KOPT-K1 (cell line): ENCODE results near the gene POLE3.
"Not testable (repeated sequence)": the region's sequence is repeated elsewhere in the genome, so short reads cannot be mapped to it uniquely, and the experiment has no call there.

Experiments
- H3K27ac ChIP-seq: fragments of 200-600 bp; sonication (generic); 2 replicates; pipeline ENCODE4 v1.5.1; 2016; ENCODE audit warnings: antibody characterized with exemption, mild to moderate bottlenecking, low read depth, low read length; ENCODE audit not compliant: poor library complexity, severe bottlenecking
- H3K36me3 ChIP-seq: fragments of 200-600 bp; sonication (generic); 2 replicates; pipeline ENCODE4 v1.5.1; 2017; ENCODE audit warnings: antibody characterized with exemption, mild to moderate bottlenecking, low read length, moderate library complexity; ENCODE audit not compliant: insufficient read depth
- H3K9me3 ChIP-seq: fragments of 200-600 bp; sonication (generic); 2 replicates; pipeline ENCODE4 v1.5.1; 2017; ENCODE audit warnings: antibody characterized with exemption, low read length, mild to moderate bottlenecking; ENCODE audit not compliant: insufficient read depth, poor library complexity, severe bottlenecking

The POLE3 gene

DNA sequence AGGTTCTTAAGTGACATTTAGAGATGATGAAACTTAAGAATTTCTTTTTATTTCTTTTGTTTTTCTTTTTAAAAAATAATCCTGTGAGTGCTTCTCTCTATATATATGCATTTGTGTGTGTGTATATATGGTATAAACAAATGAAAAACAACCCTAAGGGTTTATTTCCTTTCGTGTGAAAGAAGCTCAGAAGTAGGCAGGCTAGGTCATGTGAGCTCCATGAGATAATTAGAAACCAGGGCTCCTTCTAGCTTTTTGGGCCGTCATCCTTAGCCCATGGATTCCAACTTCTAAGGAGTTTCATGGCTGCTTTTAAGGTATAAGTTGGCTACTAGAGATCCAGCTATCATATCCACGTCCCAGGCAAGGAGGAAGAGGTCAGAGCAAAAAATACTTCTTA lies 11.3 kb upstream of the POLE3 start:
- H3K9me3 ChIP-seq, result no peaks in the 10 kb centered on the region
- no peak overlapping the region for H3K27ac ChIP-seq
- no peaks in the 10 kb centered on the region for H3K36me3 ChIP-seq

GRCh38 chr9:113417370-113417769 lies 6.9 kb upstream of the POLE3 start:
- Histone ChIP-seq H3K9me3 (no peaks in the 10 kb centered on the region), H3K36me3 (no peaks in the 10 kb centered on the region), H3K27ac (no peak overlapping the region)

DNA sequence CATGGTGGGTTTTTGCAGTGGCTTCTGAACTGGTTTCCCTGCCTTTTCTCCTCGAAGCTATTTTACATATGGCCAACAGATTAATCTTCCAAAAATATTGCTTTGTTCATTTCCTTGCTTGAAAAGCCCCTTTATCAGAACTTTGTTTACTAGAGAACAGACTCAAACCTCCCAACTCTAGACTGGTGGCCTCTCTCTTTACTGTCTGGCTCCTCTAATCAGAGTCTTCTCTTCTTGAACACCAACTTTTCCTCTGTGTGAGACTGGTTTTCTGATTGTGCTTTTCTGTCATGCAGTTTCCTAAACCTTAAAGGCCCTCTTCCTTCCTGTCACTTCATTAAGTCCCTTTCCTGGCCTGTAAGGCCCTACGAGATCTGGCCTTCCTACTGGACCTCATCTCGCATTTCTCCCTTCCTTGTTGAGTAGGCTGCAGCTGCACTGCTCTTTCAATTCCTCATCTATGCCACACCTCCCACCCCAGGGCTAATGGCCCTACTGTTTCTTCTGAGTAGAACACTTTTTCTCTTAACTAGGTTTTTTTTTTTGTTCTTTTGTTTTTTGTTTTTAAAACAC lies 5.8 kb upstream of the POLE3 start:
- no peaks in the 10 kb centered on the region for H3K36me3 ChIP-seq
- H3K27ac ChIP-seq, result no peak overlapping the region
- H3K9me3 ChIP-seq, result no peaks in the 10 kb centered on the region

GRCh38 chr9:113409883-113410206 lies 630 bp downstream of the POLE3 start:
- Histone ChIP-seq H3K27ac (peak overlapping the region; percentile 94), H3K36me3 (peaks cover 27% of the 10 kb centered on the region), H3K9me3 (no peaks in the 10 kb centered on the region)

GRCh38 chr9:113409481-113409880 lies 994 bp downstream of the POLE3 start:
- peak overlapping the region; percentile 94 for H3K27ac ChIP-seq
- no peaks in the 10 kb centered on the region for H3K9me3 ChIP-seq
- H3K36me3 ChIP-seq, result peaks cover 27% of the 10 kb centered on the region

GRCh38 chr9:113406873-113407511 lies 3.5 kb downstream of the POLE3 start:
- not testable (repeated sequence) for H3K27ac ChIP-seq, H3K9me3 ChIP-seq
- peaks cover 27% of the 10 kb centered on the region for H3K36me3 ChIP-seq

- not testable (repeated sequence) for H3K27ac ChIP-seq
- peaks cover 27% of the 10 kb centered on the region for H3K36me3 ChIP-seq
Observed at GRCh38 chr9:113406353-113406752, 4.1 kb downstream of the POLE3 start.

DNA sequence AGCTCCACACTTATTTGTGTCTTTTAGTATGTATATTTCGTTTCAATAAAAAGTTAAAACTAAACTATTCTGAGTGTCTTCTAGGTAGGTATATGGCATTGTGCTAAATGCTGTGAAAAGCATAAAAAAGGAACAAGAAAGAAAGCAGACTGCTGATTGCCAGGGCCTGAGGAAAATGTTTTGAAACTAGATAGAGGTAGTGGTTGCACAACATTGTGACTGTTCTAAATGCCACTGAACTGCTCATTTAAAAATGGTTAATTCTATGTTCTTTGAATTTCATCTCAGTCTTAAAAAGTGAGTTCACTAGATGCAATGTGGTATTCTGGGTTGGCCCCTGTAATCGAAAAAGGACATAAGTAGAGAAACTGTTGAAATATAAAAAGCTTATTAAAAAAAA lies 6.8 kb downstream of the POLE3 start:
- peaks cover 19% of the 10 kb centered on the region for H3K36me3 ChIP-seq
- H3K27ac ChIP-seq, result no peak overlapping the region
- H3K9me3 ChIP-seq, result no peaks in the 10 kb centered on the region

More at GRCh38 chr9:113406353-113406752, 4.1 kb downstream of the POLE3 start:
- not testable (repeated sequence) for H3K9me3 ChIP-seq

DNA sequence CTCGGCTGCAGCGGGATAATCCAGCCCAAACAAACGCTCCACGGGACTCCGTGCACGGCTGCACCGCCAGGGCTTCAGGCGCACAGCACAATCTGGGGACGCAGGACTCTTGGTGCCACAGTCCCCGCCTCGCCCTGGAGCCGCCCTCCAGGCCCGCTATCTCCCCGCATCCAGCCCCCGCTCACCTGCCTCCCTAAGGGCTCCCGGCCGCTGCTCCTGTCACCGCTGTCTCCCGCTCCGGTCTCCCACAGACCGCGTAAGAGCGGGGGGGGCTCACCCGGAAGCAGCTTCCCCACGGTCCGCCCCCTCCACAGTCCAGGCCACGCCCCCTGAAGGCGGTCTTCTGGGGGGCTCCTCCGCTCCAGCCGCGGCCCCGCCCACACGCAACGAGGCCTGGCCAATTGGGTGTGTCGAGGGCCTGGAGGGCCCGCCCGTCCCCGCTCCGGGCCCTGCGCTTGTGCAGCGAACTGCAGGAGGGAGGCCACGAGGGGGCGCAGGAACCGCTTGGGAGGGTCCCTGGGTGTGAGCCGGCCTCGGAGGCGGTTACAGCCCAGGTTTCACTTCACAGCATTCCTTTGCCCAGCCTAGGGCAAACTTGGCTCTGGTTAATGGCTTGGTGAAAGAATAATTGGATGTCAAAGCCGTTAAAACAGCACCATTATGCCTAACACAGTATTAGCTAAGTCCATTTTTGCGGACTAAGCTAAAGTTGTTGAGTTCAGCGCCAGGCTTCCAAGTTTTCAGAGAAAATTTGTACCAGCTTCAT lies 9.3 kb downstream of the POLE3 start, which contains the start of gene ALAD:
TSS of gene ALAD (minus strand) at position 258 of the 766 bp plus-strand sequence. CDS start 7,725 bp downstream, outside the sequence.
- Histone ChIP-seq H3K27ac (peak within 1 kb of the TSS; percentile 72), H3K36me3 (no peaks in the 10 kb centered on the region), H3K9me3 (no peaks in the 10 kb centered on the region)

DNA sequence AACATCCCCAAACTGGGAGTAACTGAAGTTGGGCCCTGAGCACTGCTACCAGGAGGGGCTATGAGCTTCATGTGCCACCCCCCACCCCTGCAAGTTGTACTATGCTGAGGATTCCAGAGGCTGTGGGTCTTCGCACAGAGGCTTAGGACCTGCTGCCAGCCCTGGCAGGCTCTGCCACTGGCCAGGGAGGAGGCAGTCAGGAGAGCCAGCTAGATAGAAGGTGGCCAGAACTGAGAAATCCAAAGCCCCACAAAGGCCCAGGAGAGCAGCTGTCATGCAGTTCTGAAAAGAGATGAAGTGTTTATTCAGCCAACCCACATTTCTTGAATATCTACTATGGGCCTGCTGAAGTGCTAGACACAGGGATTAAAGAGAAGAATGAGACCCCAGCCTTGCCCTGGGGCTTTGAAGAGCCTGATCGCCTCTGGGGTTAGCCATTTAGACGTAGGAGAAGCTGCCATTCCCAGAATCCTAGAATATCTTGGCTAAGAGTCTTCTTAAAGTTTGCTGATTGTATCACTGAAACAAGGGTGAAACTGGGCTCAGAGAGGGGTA lies 10.8 kb downstream of the POLE3 start:
- no peaks in the 10 kb centered on the region for H3K36me3 ChIP-seq
- no peak overlapping the region for H3K27ac ChIP-seq
- no peaks in the 10 kb centered on the region for H3K9me3 ChIP-seq

- Histone ChIP-seq H3K27ac (no peak overlapping the region), H3K36me3 (no peaks in the 10 kb centered on the region), H3K9me3 (no peaks in the 10 kb centered on the region)
Observed at GRCh38 chr9:113398796-113399195, 11.7 kb downstream of the POLE3 start.

DNA sequence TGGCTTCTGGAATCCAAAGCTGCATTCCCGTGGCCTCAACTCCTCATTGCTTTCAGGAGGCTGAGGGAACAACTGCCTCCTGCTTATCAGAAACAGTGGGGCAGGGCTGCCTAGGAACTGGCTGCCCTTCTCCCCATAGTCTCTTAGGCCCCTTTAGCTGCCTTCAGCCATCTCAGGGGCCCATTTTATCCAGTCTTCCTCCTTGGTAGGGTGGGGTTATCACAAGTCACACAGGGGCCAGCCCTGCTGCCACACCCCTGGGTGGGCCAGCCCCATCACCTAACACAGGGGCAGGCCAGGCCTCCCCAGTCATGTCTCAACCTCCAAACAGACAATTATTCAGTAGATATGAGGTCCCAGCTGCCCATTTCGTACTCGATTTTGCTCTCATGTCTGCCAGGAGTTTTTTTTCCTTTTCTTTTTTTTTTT lies 13.3 kb downstream of the POLE3 start:
- H3K36me3 ChIP-seq, result peaks cover 11% of the 10 kb centered on the region; the same call in 1 of the 2 replicates
- no peak overlapping the region for H3K27ac ChIP-seq
- H3K9me3 ChIP-seq, result no peaks in the 10 kb centered on the region

DNA sequence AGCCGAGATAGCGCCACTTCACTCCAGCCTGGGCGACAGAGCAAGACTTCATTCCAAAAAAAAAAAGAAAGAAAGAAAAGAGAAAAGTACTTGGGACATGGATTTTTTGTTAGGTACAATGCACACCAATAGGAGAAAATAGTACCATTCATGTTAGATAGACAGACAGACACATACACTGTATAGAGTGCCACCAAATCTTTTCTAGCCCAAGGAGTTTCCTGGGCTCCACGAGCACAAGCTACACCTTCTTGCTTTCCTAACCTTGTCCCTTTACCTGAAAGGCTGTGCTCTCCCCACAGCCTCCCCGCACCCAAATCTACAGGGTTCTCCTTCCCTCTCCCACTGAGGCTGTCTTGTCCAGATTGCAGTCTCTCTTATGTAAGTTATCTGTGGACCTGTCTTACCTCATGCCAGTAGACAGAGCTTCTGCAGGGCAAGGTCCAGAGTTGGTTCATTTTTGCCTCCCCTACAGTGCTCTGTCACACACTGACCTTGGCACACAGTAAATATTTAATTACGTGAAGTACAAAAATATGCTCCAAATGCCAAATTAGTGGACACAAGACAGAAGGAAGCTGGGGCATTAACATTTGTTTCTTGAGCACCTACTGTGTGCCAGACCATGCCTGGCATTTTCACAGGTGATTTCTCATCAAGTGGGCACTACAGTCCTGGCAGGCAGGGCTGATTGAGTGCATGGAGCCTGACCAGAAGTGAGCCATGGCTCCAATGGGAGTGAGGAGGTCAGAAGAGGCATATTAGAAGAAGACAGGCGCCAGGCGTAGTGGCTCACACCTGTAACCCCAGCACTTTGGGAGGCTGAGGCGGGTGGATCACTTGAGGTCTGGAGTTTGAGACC lies 15.2 kb downstream of the POLE3 start:
- H3K9me3 ChIP-seq, result no peaks in the 10 kb centered on the region
- H3K27ac ChIP-seq, result no peak overlapping the region
- H3K36me3 ChIP-seq, result peaks cover 31% of the 10 kb centered on the region; the same call in 1 of the 2 replicates

GRCh38 chr9:113393281-113393680 lies 17.2 kb downstream of the POLE3 start:
- H3K9me3 ChIP-seq, result no peaks in the 10 kb centered on the region
- H3K27ac ChIP-seq, result no peak overlapping the region
- H3K36me3 ChIP-seq, result peaks cover 50% of the 10 kb centered on the region
